GM18519 (cell line): Measurements from ENCODE around the gene PRR19.

ENCODE experiments used
- ATAC-seq: cut with Tn5 transposase; IDR thresholded peaks from one replicate; pipeline ENCODE4 v1.9.1; 2021; ENCODE audit warnings: mild to moderate bottlenecking, moderate library complexity; ENCODE audit not compliant: unreplicated experiment, low FRiP score

The PRR19 gene

DNA sequence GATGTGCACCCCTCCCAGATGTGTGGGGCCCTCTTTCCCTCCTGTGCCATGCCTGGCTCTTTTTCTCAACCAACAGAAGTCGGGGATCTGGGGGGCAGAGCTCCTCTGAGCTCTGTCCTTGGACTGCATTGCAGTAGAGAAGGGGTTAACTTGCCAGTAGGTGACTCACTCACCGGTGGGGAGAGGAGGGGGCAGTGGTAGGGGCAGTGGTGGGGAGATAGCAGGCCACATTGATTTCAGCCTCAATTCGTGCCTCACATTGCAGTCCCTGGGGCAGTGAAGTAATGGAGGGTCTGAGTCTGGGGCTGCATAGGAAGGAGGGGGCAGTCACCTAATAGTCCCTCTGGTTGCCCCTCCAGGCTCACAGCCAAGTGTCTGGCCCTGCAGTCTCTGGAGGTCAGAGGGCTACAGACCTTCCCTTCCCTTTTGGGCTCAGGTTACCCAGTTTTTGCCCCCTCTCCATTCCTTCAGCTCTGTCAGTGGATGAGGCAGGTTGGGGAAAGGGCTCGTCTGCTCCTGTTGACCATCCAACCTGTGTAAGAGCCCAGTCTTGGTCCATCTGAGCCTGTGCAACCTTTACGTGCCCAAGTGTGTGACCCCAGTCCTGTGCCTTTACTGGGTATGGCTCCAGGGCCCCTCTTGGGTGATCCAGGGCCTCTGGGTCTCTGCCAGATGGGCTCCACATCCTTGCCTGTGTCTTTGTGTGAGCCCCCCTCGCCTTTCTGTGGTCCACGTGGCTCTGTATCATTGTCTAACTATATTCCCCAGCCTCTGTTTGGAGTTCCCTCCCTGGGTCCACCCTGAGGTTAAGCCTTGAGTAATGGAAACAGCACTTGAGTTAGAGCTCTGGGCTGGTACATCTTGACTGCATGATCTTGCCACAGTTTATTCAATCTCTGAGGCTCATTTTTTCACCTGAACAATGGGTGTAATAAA is 19.8 kb upstream of the PRR19 start:
- no peak for ATAC-seq

- ATAC-seq: no peak
Observed at GRCh38 chr19:42282819-42283187, 19.1 kb upstream of the PRR19 start.

- ATAC-seq: peak; percentile 32
Observed at GRCh38 chr19:42283188-42284065, 18.5 kb upstream of the PRR19 start.

DNA sequence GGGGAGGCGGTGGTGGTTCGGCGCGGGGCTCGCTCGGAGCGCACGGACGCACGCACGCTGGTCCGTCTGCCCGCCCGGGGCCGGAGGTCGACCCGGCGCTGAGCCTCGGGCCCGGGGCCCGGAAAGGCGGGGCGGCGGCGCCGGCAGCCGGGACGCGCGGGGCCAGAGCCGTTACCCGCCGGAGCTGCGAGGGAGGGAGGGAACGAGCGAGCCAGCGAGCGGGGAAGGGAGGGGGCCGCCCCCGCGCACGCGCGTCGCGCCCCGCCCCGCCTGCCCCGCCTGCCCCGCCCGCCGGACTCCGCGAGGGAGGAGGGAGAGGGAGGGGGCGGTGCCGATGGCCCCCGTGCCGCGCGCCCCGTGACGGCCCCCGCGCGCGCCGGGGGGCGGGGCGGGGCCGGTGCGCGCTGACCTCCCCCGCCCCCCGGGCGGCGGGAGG is 17.8 kb upstream of the PRR19 start:
- ATAC-seq: peak; percentile 16

GRCh38 chr19:42284591-42285341 is 17.2 kb upstream of the PRR19 start:
- ATAC-seq: peak; percentile 4

DNA sequence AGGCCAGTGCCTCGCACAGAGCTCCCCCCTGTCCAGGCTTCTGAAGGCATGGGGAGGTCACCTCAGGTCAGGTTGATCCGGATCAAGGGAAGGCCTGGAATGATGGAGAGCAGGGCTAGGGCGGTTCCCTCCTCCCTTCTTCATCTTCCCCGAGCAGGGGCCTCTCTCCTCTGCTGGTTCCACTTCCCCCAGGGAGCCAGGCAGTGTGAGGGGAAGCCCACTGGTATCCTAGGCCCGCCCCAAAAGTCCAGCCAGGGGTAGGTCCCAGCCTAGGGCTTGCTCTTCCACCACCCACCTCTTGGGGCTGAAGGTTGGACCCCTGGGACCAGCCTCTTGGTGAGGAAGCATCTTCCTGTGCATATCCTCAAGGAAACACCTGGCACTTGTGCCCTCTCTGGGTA is 16.4 kb upstream of the PRR19 start:
- no peak for ATAC-seq

DNA sequence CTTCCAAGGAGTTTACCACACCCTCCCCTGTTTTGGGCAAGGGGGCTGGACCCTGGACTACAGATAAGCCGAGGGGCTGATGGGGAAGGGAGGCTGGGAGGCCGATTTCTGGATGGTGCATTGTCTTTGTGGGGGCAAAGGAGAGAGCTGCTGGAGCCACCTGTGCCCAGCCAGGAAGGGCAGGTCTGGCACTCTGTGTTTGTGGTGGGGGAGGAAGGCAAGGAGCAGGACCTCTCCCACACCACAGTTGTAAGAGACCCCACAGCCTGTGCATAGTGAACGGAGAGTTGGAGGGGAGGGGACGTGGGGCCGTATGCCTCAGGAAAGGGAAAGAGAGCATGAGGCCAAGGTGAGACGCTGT is 16.0 kb upstream of the PRR19 start:
- ATAC-seq: no peak

- no peak for ATAC-seq
Observed at GRCh38 chr19:42286349-42287016, 15.4 kb upstream of the PRR19 start.

GRCh38 chr19:42287017-42287826 is 14.7 kb upstream of the PRR19 start:
- ATAC-seq: no peak

DNA sequence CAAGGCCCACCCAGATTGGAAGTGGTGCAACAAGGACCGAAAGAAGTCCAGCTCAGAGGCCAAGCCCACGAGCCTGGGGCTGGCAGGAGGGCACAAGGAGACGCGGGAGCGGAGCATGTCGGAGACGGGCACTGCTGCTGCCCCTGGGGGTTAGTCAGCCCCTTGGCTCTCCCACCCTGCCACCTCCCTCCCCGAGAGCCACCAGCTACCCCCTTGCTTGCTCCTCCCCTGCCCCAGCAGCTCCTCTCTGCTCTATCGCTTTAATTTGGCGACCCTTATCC is 14.2 kb upstream of the PRR19 start:
- ATAC-seq: no peak

- no peak for ATAC-seq
Observed at GRCh38 chr19:42288387-42288786, 13.5 kb upstream of the PRR19 start.

DNA sequence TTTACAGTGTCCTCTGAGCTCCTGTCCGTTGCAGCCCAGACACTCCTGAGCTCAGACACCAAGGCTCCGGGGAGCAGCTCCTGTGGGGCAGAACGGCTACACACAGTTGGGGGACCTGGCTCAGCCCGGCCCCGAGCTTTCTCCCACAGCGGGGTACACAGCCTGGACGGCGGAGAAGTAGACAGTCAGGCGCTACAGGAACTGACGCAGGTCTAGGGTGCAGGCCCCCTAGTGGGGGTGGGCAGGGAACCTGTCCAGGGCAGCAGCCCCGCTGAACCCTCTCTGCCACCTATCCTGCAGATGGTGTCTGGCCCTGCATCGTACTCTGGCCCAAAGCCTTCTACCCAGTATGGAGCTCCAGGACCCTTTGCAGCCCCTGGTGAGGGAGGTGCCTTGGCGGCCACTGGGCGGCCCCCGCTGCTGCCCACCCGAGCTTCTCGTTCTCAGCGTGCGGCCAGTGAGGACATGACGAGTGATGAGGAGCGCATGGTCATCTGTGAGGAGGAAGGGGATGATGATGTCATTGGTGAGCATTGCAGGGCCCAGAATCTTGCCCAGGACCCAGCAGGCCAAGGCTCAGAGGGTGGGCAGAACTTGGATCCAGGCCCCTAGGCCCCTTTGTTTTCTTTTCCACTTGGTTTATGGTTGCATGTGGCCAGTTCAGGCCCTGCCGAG is 12.9 kb upstream of the PRR19 start:
- no peak for ATAC-seq

DNA sequence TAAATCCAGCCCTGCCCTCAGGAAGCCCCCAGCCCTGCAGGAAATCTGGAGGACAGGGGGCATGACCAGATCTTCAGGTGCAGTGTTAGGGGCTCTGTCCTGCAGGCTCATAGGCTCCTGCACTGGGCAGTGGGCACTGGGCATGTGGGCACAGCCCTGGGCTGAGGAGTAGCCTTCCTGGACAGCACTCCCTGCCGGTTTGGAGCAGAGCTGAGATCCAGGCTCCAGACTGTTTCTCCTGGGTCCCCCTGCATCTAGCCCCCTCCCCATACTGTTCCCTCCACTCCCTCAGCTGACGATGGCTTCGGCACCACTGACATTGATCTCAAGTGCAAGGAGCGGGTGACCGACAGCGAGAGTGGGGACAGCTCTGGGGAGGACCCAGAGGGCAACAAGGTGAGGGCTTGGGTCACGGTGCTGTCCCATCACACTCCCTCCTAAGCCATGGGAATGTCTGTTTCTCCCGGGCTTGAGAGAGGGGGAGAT is 12.3 kb upstream of the PRR19 start:
- ATAC-seq: no peak

DNA sequence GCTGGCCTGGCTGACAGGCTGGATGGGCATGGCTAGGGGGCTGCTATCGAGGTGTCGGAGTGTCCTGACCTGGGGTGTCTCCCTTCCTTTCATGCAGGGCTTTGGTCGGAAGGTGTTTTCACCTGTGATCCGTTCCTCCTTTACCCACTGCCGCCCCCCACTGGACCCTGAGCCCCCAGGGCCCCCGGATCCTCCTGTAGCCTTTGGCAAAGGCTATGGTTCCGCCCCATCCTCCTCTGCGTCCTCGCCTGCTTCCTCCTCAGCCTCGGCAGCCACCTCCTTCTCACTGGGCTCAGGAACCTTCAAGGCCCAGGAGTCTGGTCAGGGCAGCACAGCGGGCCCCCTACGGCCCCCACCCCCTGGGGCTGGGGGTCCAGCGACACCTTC is 11.8 kb upstream of the PRR19 start:
- no peak for ATAC-seq

DNA sequence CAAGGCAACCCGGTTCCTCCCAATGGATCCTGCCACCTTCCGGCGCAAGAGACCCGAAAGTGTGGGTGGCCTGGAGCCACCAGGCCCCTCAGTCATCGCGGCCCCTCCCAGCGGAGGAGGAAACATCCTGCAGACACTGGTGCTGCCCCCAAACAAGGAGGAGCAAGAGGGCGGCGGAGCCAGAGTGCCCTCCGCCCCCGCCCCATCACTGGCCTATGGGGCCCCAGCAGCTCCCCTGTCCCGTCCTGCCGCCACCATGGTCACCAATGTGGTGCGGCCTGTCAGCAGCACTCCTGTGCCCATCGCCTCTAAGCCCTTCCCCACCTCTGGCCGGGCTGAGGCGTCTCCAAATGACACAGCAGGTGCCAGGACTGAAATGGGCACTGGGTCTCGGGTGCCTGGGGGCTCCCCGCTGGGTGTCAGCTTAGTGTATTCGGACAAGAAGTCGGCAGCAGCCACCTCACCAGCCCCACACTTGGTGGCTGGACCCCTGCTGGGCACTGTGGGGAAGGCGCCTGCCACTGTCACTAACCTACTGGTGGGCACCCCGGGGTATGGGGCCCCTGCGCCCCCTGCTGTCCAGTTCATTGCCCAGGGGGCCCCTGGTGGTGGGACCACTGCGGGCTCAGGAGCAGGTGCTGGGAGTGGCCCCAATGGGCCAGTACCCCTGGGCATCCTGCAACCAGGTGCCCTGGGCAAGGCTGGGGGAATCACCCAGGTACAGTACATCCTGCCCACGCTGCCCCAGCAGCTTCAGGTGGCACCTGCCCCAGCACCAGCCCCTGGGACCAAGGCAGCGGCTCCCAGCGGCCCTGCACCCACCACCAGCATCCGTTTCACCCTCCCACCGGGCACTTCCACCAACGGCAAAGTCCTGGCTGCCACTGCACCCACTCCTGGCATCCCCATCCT is 11.2 kb upstream of the PRR19 start:
- no peak for ATAC-seq

DNA sequence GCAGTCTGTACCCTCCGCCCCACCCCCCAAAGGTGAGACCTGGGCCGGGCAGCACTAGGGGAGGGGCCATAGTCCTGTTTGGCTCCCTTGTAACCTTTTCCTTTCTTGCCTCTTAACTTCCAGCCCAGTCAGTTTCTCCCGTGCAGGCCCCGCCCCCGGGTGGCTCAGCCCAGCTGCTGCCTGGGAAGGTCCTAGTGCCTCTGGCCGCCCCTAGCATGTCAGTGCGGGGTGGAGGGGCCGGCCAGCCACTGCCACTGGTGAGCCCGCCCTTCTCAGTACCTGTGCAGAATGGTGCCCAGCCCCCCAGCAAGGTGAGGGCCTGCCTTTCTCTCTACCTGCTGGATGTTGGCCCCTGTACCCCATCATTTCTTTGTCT is 10.5 kb upstream of the PRR19 start:
- ATAC-seq: no peak

GRCh38 chr19:42292042-42292960 is 9.6 kb upstream of the PRR19 start:
- ATAC-seq: no peak
